ENCODE data around the gene ZCCHC2.

- TF ChIP-seq CTCF (IDR thresholded peaks at IDR 0.05) (no peak), POLR2AphosphoS5 (IDR thresholded peaks at IDR 0.05) (no peak), POLR2A (IDR thresholded peaks at IDR 0.05) (no peak)
Measured at GRCh38 chr18:62606106-62606505, 83.3 kb downstream of the ZCCHC2 start.

All from upper lobe of left lung (tissue), 4 donors.